Embryonic facial prominence (tissue), 1 donor: ENCODE results near the gene PARD3B.
"Not testable (repeated sequence)": the region's sequence is repeated elsewhere in the genome, so short reads cannot be mapped to it uniquely, and the experiment has no call there.

Source experiments
- DNase-seq: peaks from one replicate; pipeline ENCODE4 v3.0.0-alpha.2; 2016; ENCODE audit errors: extremely low spot score

The PARD3B gene

GRCh38 chr2:205188239-205189138, 643.2 kb downstream of the PARD3B start:
- no peak for DNase-seq

GRCh38 chr2:205189301-205189700, 644.0 kb downstream of the PARD3B start:
- no peak for DNase-seq

GRCh38 chr2:205190528-205190927, 645.3 kb downstream of the PARD3B start:
- DNase-seq, result no peak

- no peak for DNase-seq
Measured at GRCh38 chr2:205193125-205193835, 648.0 kb downstream of the PARD3B start.

- DNase-seq, result no peak
Measured at GRCh38 chr2:205193836-205194228, 648.6 kb downstream of the PARD3B start.

GRCh38 chr2:205197468-205198139, 652.3 kb downstream of the PARD3B start:
- no peak for DNase-seq

- DNase-seq, result no peak
Measured at GRCh38 chr2:205198140-205198525, 652.9 kb downstream of the PARD3B start.

- no peak for DNase-seq
Measured at GRCh38 chr2:205199165-205199850, 654.0 kb downstream of the PARD3B start.

- no peak for DNase-seq
Measured at GRCh38 chr2:205210494-205210893, 665.2 kb downstream of the PARD3B start.

GRCh38 chr2:205212357-205212756, 667.1 kb downstream of the PARD3B start:
- no peak for DNase-seq

GRCh38 chr2:205216092-205216491, 670.8 kb downstream of the PARD3B start:
- no peak for DNase-seq

- DNase-seq, result no peak
Measured at GRCh38 chr2:205216580-205216979, 671.3 kb downstream of the PARD3B start.

GRCh38 chr2:205217004-205217403, 671.7 kb downstream of the PARD3B start:
- no peak for DNase-seq

- no peak for DNase-seq
Measured at GRCh38 chr2:205218056-205218455, 672.8 kb downstream of the PARD3B start.

- DNase-seq, result not testable (repeated sequence)
Measured at GRCh38 chr2:205218816-205219215, 673.5 kb downstream of the PARD3B start.

GRCh38 chr2:205220559-205220958, 675.3 kb downstream of the PARD3B start:
- no peak for DNase-seq

- DNase-seq, result no peak
Measured at GRCh38 chr2:205232086-205232485, 686.8 kb downstream of the PARD3B start.

GRCh38 chr2:205235434-205235833, 690.2 kb downstream of the PARD3B start:
- no peak for DNase-seq

- no peak for DNase-seq
Measured at GRCh38 chr2:205237524-205237923, 692.2 kb downstream of the PARD3B start.

GRCh38 chr2:205245001-205245400, 699.7 kb downstream of the PARD3B start:
- no peak for DNase-seq

- no peak for DNase-seq
Measured at GRCh38 chr2:205245652-205246051, 700.4 kb downstream of the PARD3B start.

GRCh38 chr2:205259121-205259520, 713.8 kb downstream of the PARD3B start:
- no peak for DNase-seq
